Activated B cell treated with CpG ODN at 0.5 μM for 24 hours (primary cell): ENCODE data around the gene MADD. TPM values are rescaled to one million over a fixed set of nuclear protein-coding genes. Genes with fewer than 3 reads are reported as not detected.

Source experiments
- ATAC-seq: fragments of 200-7000 bp; cut with Tn5 transposase; one replicate; pipeline ENCODE4 v1.10.0; 2021; ENCODE audit warnings: low read depth, mild to moderate bottlenecking, moderate library complexity
- CTCF ChIA-PET: fragments of 350-600 bp; sonication (Branson Sonifier 250); formaldehyde crosslinking; loops from one replicate; lab custom pipeline; 2021; ENCODE audit warnings: antibody characterized with exemption; lab: Charles Lee
- POLR2A ChIA-PET: fragments of 350-600 bp; sonication (Branson Sonifier 250); formaldehyde crosslinking; loops from one replicate; lab custom pipeline; 2021; ENCODE audit warnings: antibody characterized with exemption; lab: Charles Lee
- DNase-seq: peaks from one replicate; pipeline ENCODE4 v3.0.0; 2022
- H3K27ac Mint-ChIP-seq: one replicate; pipeline ENCODE4 v1.8.0; 2020; ENCODE audit warnings: mixed read lengths
- H3K27me3 Mint-ChIP-seq: one replicate; pipeline ENCODE4 v1.8.0; 2021; ENCODE audit warnings: mixed read lengths
- H3K36me3 Mint-ChIP-seq: one replicate; pipeline ENCODE4 v1.8.0; 2021; ENCODE audit warnings: low read depth, mixed read lengths
- H3K4me1 Mint-ChIP-seq: one replicate; pipeline ENCODE4 v1.8.0; 2021; ENCODE audit warnings: mixed read lengths
- H3K4me3 Mint-ChIP-seq: one replicate; pipeline ENCODE4 v1.8.0; 2020; ENCODE audit warnings: mild to moderate bottlenecking, mixed read lengths
- H3K9me3 Mint-ChIP-seq: one replicate; pipeline ENCODE4 v1.8.0; 2020; ENCODE audit warnings: mixed read lengths
- CTCF ChIP-seq: fragments of 200-600 bp; IDR thresholded peaks from one replicate; pipeline ENCODE4 v1.8.0; 2022; ENCODE audit warnings: antibody characterized with exemption, mild to moderate bottlenecking
- intact Hi-C: fragments of 100-400 bp; cut with micrococcal nuclease; formaldehyde crosslinking; loops from one replicate; pipeline ENCODE4 v1.15.1; 2024
- total RNA-seq: library from RNA; stranded (reverse); gene quantifications from 2 replicates; pipeline ENCODE4 v1.2.3, GENCODE V29; 2022

MADD gene
- total RNA-seq, 1 donor from 2014 or later: 86.9 TPM

DNA sequence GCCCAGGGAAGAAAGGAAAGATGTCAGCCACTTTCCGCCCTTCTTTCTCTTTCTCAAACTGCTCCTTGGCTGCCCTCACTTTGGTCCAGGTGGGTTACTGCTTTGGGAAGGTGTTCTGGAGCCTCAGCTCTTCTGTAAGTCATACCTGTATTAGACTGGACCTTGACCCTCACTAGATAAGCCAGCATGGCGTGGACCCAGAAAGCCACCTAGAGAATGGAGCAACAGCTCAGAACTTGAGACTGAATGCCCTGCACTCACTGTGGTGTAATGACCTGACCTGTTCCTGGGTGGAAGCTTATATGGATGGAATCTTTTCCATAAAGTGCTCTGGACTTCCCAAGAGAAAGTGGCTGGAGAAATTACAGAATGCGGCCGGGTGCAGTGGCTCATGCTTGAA lies 36.9 kb upstream of the MADD start:
- H3K9me3 Mint-ChIP-seq: no peaks in the 10 kb centered on the region
- peaks cover 53% of the 10 kb centered on the region for H3K36me3 Mint-ChIP-seq
- ATAC-seq: no peak
- H3K27ac Mint-ChIP-seq: no peak overlapping the region
- H3K4me1 Mint-ChIP-seq: peaks cover 2% of the 10 kb centered on the region
- no peak overlapping the region for H3K4me3 Mint-ChIP-seq
- TF ChIP-seq CTCF: no peak
- CTCF ChIA-PET: interaction anchor here (1.2 kb wide), 1 partner anchor 26 kb away, joined by 3 read pairs; no protein-coding TSS in a partner anchor
- POLR2A ChIA-PET: interaction anchor here (1.1 to 1.3 kb wide), 3 partner anchors 18 to 167 kb away, joined by 3 read pairs; partner anchors contain the start of gene DDB2
- no peaks in the 10 kb centered on the region for H3K27me3 Mint-ChIP-seq
- DNase-seq: no peak
- intact Hi-C loops: no loop called here

- Mint-ChIP-seq H3K27ac (no peak overlapping the region), H3K4me1 (peaks cover 2% of the 10 kb centered on the region), H3K36me3 (peaks cover 54% of the 10 kb centered on the region), H3K4me3 (no peak overlapping the region), H3K9me3 (no peaks in the 10 kb centered on the region), H3K27me3 (no peaks in the 10 kb centered on the region)
- DNase-seq (no peak), ATAC-seq (no peak)
- intact Hi-C loops: no loop called here
- CTCF ChIA-PET: interaction anchor here (0.6 to 1.2 kb wide), 2 partner anchors 28 to 177 kb away, joined by 3 to 4 read pairs; no protein-coding TSS in a partner anchor
- no peak for TF ChIP-seq CTCF
- POLR2A ChIA-PET: interaction anchor here (0.5 to 1.9 kb wide), 6 partner anchors 12 to 166 kb away, joined by 3 to 9 read pairs (median 4); partner anchors contain the start of genes ACP2 and DDB2
Measured at GRCh38 chr11:47233989-47234668, 35.8 kb upstream of the MADD start.

DNA sequence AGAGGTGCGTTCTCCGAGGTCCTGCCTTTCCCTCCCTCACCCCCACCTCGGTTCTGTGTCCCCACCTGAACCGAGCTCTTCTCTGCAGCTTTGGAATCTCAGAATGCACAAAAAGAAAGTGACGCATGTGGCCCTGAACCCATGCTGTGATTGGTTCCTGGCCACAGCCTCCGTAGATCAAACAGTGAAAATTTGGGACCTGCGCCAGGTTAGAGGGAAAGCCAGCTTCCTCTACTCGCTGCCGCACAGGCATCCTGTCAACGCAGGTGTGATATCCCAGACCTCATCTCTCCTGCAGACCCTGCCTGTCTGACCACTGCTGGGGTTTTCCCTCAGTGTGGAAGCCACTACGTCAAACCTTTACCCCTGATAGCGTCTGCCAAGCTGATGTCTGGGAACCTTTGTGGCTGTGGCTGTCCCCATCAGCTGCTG lies 35.2 kb upstream of the MADD start:
- no peak overlapping the region for H3K4me3 Mint-ChIP-seq
- CTCF ChIA-PET: interaction anchor here (0.6 to 1.2 kb wide), 2 partner anchors 28 to 177 kb away, joined by 3 to 4 read pairs; no protein-coding TSS in a partner anchor
- no peak for TF ChIP-seq CTCF
- DNase-seq (no peak), ATAC-seq (no peak)
- H3K4me1 Mint-ChIP-seq: peaks cover 2% of the 10 kb centered on the region
- no peaks in the 10 kb centered on the region for H3K9me3 Mint-ChIP-seq
- peaks cover 56% of the 10 kb centered on the region for H3K36me3 Mint-ChIP-seq
- POLR2A ChIA-PET: interaction anchor here (0.5 to 1.9 kb wide), 4 partner anchors 13 to 20 kb away, joined by 3 to 9 read pairs (median 6); partner anchors contain the start of genes ACP2 and DDB2
- H3K27ac Mint-ChIP-seq: no peak overlapping the region
- H3K27me3 Mint-ChIP-seq: no peaks in the 10 kb centered on the region
- intact Hi-C loops: no loop called here

GRCh38 chr11:47235163-47235562 lies 34.8 kb upstream of the MADD start:
- POLR2A ChIA-PET: interaction anchor here (1.3 to 1.9 kb wide), 3 partner anchors 13 to 20 kb away, joined by 3 to 9 read pairs (median 8); partner anchors contain the start of genes ACP2 and DDB2
- Mint-ChIP-seq H3K36me3 (peaks cover 61% of the 10 kb centered on the region), H3K4me3 (no peak overlapping the region), H3K27me3 (no peaks in the 10 kb centered on the region), H3K4me1 (peaks cover 2% of the 10 kb centered on the region), H3K27ac (no peak overlapping the region), H3K9me3 (no peaks in the 10 kb centered on the region)
- CTCF ChIA-PET: interaction anchor here (1.5 kb wide), 1 partner anchor 56 kb away, joined by 3 read pairs; no protein-coding TSS in a partner anchor
- no peak for TF ChIP-seq CTCF
- ATAC-seq (no peak), DNase-seq (no peak)
- intact Hi-C loops: no loop called here

GRCh38 chr11:47236482-47236881 lies 33.5 kb upstream of the MADD start:
- ChIA-PET CTCF (interaction anchor here (1.5 to 1.6 kb wide), 2 partner anchors 57 to 175 kb away, joined by 3 to 4 read pairs; no protein-coding TSS in a partner anchor), POLR2A (interaction anchor here (0.6 to 1.9 kb wide), 4 partner anchors 12 to 885 kb away, joined by 3 to 8 read pairs (median 4); partner anchors contain the start of genes ACP2 and DDB2)
- no peaks in the 10 kb centered on the region for H3K4me1 Mint-ChIP-seq
- intact Hi-C loops: no loop called here
- H3K27me3 Mint-ChIP-seq: no peaks in the 10 kb centered on the region
- no peak overlapping the region for H3K4me3 Mint-ChIP-seq
- H3K9me3 Mint-ChIP-seq: no peaks in the 10 kb centered on the region
- TF ChIP-seq CTCF: no peak
- ATAC-seq: no peak
- DNase-seq: no peak
- no peak overlapping the region for H3K27ac Mint-ChIP-seq
- H3K36me3 Mint-ChIP-seq: peaks cover 67% of the 10 kb centered on the region
